Liver (tissue), 3 donors: ENCODE data around the gene TTC21A.

ENCODE experiments used
- CTCF ChIP-seq: fragments of 150-350 bp; IDR thresholded peaks from 2 replicates; pipeline ENCODE4 v1.5.1; 2017; ENCODE audit warnings: improper control_type of control experiment, low read depth, low read length; ENCODE audit not compliant: missing input control
- FOXA2 ChIP-seq: IDR thresholded peaks from 2 replicates; pipeline ENCODE4 v1.6.1; 2016; ENCODE audit warnings: antibody characterized with exemption
- GABPA ChIP-seq, 2 donors: IDR thresholded peaks in 1 of 2; conservative IDR thresholded peaks in 1 of 2; 2 replicates each; pipeline ENCODE4 v1.6.1; 2016; ENCODE audit warnings: antibody characterized with exemption in 2 of 2, mild to moderate bottlenecking in 1 of 2, moderate library complexity in 1 of 2
- JUND ChIP-seq, 2 donors: IDR thresholded peaks; 2 replicates each; pipeline ENCODE4 v1.6.1; 2016; ENCODE audit warnings: antibody characterized with exemption in 2 of 2
- RAD21 ChIP-seq, 2 donors: IDR thresholded peaks; 2 replicates each; pipeline ENCODE4 v1.6.1; 2016; ENCODE audit warnings: antibody characterized with exemption in 2 of 2, mild to moderate bottlenecking in 2 of 2
- RXRA ChIP-seq, 2 donors: IDR thresholded peaks; 2 replicates each; pipeline ENCODE4 v1.6.1; 2017 to 2018; ENCODE audit warnings: antibody characterized with exemption in 2 of 2, mild to moderate bottlenecking in 1 of 2
- SP1 ChIP-seq: IDR thresholded peaks from 2 replicates; pipeline ENCODE4 v1.6.1; 2018; ENCODE audit warnings: antibody characterized with exemption, mild to moderate bottlenecking
- TAF1 ChIP-seq: conservative IDR thresholded peaks from 2 replicates; pipeline ENCODE4 v1.6.1; 2016; ENCODE audit warnings: antibody characterized with exemption, mild to moderate bottlenecking
- YY1 ChIP-seq: IDR thresholded peaks from 2 replicates; pipeline ENCODE4 v1.6.1; 2016; ENCODE audit warnings: antibody characterized with exemption, mild to moderate bottlenecking
- TF ChIP-seq, protein P1 (sequence below): IDR thresholded peaks from 2 replicates; pipeline ENCODE4 v1.6.1; 2016; ENCODE audit warnings: antibody characterized with exemption
- TF ChIP-seq, protein P2 (sequence below): IDR thresholded peaks from 2 replicates; pipeline ENCODE4 v1.6.1; 2016; ENCODE audit warnings: antibody characterized with exemption
- TF ChIP-seq, protein P3 (sequence below): IDR thresholded peaks from 2 replicates; pipeline ENCODE4 v1.6.1; 2016; ENCODE audit warnings: antibody characterized with exemption
- donor health status: healthy.
- donor health status: healthy.

DNA sequence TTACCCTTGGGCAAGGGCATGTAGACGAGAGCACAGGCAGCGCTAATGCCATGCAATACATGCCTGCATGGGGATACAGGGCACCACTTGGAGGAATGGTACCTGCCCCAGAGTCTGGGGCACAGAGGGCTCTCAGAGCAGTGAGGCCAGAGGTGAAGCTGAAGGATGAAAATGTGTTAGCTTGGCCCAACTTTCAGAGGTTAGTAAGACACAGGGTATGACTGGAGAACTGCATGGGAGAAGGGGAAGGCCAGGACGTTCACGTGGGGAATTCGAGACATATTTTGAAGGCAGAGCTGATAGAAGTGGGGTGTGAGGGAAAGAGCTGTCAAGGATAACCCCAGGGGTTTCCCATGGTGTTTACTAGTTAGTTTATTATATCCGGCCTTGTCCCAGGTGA is 26.3 kb downstream of the TTC21A start:
- TF ChIP-seq SP1 (no peak), CTCF (no peak), JUND (IDR thresholded peaks at IDR 0.05) (no peak), GABPA (IDR thresholded peaks at IDR 0.05 in 1 of 2, conservative IDR thresholded peaks at IDR 0.05 in 1 of 2) (no peak), YY1 (no peak), TAF1 (no peak), RXRA (IDR thresholded peaks at IDR 0.05) (no peak), RAD21 (IDR thresholded peaks at IDR 0.05) (no peak), FOXA2 (no peak)
- TF ChIP-seq, protein P1, sequence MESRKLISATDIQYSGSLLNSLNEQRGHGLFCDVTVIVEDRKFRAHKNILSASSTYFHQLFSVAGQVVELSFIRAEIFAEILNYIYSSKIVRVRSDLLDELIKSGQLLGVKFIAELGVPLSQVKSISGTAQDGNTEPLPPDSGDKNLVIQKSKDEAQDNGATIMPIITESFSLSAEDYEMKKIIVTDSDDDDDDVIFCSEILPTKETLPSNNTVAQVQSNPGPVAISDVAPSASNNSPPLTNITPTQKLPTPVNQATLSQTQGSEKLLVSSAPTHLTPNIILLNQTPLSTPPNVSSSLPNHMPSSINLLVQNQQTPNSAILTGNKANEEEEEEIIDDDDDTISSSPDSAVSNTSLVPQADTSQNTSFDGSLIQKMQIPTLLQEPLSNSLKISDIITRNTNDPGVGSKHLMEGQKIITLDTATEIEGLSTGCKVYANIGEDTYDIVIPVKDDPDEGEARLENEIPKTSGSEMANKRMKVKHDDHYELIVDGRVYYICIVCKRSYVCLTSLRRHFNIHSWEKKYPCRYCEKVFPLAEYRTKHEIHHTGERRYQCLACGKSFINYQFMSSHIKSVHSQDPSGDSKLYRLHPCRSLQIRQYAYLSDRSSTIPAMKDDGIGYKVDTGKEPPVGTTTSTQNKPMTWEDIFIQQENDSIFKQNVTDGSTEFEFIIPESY: no peak
- TF ChIP-seq, protein P2, sequence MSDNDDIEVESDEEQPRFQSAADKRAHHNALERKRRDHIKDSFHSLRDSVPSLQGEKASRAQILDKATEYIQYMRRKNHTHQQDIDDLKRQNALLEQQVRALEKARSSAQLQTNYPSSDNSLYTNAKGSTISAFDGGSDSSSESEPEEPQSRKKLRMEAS: no peak
- TF ChIP-seq, protein P3, sequence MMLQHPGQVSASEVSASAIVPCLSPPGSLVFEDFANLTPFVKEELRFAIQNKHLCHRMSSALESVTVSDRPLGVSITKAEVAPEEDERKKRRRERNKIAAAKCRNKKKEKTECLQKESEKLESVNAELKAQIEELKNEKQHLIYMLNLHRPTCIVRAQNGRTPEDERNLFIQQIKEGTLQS: no peak
